SJCRH30 (cell line): ENCODE measurements around the gene IPMK. TPM values are rescaled to one million over a fixed set of nuclear protein-coding genes. Genes with fewer than 3 reads are reported as not detected.
"Not testable (repeated sequence)": the region's sequence is repeated elsewhere in the genome, so short reads cannot be mapped to it uniquely, and the experiment has no call there.

Experiments used
- DNase-seq, 2 experiments: peaks; one replicate each; pipeline ENCODE4 v3.0.0-alpha.2; 2015 to 2020
- H3K27ac ChIP-seq: fragments of 250-450 bp; sonication (Bioruptor Pico); 2 replicates; pipeline ENCODE4 v1.5.1; 2020; ENCODE audit warnings: mild to moderate bottlenecking, moderate library complexity
- H3K27me3 ChIP-seq: fragments of 250-450 bp; sonication (Bioruptor Pico); 2 replicates; pipeline ENCODE4 v1.5.1; 2020; ENCODE audit warnings: mild to moderate bottlenecking, moderate library complexity
- H3K36me3 ChIP-seq: fragments of 250-450 bp; sonication (Bioruptor Pico); 2 replicates; pipeline ENCODE4 v1.5.1; 2020; ENCODE audit warnings: mild to moderate bottlenecking, moderate library complexity
- H3K4me1 ChIP-seq: fragments of 250-450 bp; sonication (Bioruptor Pico); 2 replicates; pipeline ENCODE4 v1.5.1; 2020; ENCODE audit warnings: mild to moderate bottlenecking, moderate library complexity
- H3K4me3 ChIP-seq: fragments of 250-450 bp; sonication (Bioruptor Pico); 2 replicates; pipeline ENCODE4 v1.5.1; 2020; ENCODE audit warnings: mild to moderate bottlenecking, moderate library complexity
- H3K9me3 ChIP-seq: fragments of 250-450 bp; sonication (Bioruptor Pico); replicated peaks from 2 replicates; pipeline ENCODE4 v1.5.1; 2020; ENCODE audit warnings: mild to moderate bottlenecking, moderate library complexity
- total RNA-seq: library from RNA; depleted of rRNA; stranded (reverse); fragments of >200 nt; shearing (Covaris generic); gene quantifications from 2 replicates; pipeline ENCODE4 v1.2.3, GENCODE V29; 2014

The IPMK gene
- total RNA-seq, 1 experiment from 2014 or later: 6.5 TPM

- Histone ChIP-seq H3K36me3 (no peaks in the 10 kb centered on the region), H3K27ac (no peak overlapping the region), H3K4me1 (no peaks in the 10 kb centered on the region), H3K27me3 (no peaks in the 10 kb centered on the region), H3K4me3 (no peak overlapping the region), H3K9me3 (no peaks in the 10 kb centered on the region)
- no peak for DNase-seq
Measured at GRCh38 chr10:58258977-58259692, 8.6 kb downstream of the IPMK start.

GRCh38 chr10:58256013-58256780 lies 11.5 kb downstream of the IPMK start:
- not testable (repeated sequence) for H3K4me1 ChIP-seq, H3K36me3 ChIP-seq, H3K9me3 ChIP-seq, H3K27me3 ChIP-seq, H3K27ac ChIP-seq, H3K4me3 ChIP-seq
- DNase-seq: peak in 1 of 2 experiments; percentile 5

GRCh38 chr10:58254644-58255043 lies 13.1 kb downstream of the IPMK start:
- H3K4me3 ChIP-seq: no peak overlapping the region
- H3K27me3 ChIP-seq: no peaks in the 10 kb centered on the region
- H3K27ac ChIP-seq: no peak overlapping the region
- DNase-seq: no peak
- H3K36me3 ChIP-seq: no peaks in the 10 kb centered on the region
- H3K4me1 ChIP-seq: no peaks in the 10 kb centered on the region
- H3K9me3 ChIP-seq: no peaks in the 10 kb centered on the region

DNA sequence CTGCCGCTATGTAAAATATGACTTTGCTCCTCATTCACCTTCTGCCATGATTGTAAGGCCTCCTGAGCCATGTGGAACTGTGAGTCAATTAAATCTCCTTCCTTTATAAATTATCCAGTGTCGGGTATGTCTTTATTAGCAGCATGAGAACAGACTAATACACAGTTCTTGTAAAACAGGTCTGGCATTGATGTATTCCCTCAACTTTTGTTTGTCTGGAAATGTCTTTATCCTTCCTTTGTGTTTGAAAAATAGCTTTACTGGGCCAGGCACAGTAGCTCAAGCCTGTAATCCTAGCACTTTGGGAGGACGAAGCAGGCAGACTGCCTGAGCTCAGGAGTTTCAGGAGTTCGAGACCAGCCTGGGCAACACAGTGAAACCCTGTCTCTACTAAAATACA lies 14.5 kb downstream of the IPMK start:
- no peaks in the 10 kb centered on the region for H3K9me3 ChIP-seq

DNA sequence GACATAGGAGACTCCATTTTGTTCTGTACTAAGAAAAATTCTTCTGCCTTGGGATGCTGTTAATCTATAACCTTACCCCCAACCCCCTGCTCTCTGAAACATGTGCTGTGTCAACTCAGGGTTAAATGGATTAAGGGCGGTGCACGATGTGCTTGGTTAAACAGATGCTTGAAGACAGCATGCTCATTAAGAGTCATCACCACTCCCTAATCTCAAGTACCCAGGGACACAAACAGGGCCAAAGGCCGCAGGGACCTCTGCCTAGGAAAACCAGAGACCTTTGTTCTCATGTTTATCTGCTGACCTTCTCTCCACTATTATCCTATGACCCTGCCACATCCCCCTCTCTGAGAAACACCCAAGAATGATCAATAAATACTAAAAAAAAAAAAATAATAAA lies 23.0 kb downstream of the IPMK start:
- not testable (repeated sequence) for H3K9me3 ChIP-seq, H3K4me3 ChIP-seq, H3K36me3 ChIP-seq, H3K27me3 ChIP-seq, H3K4me1 ChIP-seq, H3K27ac ChIP-seq, DNase-seq

More for the DNA sequence above, 14.5 kb downstream of the IPMK start:
- Histone ChIP-seq H3K27me3 (no peaks in the 10 kb centered on the region), H3K4me1 (no peaks in the 10 kb centered on the region), H3K4me3 (no peak overlapping the region), H3K36me3 (no peaks in the 10 kb centered on the region), H3K27ac (no peak overlapping the region)
- DNase-seq: no peak

DNA sequence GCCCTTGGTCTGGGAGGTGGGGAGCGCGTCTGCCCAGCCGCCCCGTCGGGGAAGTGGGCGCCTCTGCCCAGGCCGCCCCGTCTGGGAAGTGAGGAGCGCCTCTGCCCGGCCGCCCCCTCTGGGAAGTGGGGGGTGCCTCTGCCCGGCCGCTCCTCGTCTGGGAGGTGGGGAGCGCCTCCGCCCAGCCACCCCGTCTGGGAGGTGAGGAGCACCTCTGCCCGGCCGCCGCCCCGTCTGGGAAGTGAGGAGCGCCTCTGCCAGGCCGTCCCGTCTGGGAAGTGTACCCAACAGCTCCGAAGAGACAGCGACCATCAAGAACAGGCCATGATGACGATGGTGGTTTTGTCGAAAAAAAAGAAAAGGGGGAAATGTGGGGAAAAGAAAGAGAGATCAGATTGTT lies 23.5 kb downstream of the IPMK start:
- H3K36me3 ChIP-seq, H3K27me3 ChIP-seq, H3K9me3 ChIP-seq, H3K4me3 ChIP-seq, DNase-seq, H3K4me1 ChIP-seq, H3K27ac ChIP-seq: not testable (repeated sequence)

GRCh38 chr10:58243801-58244200 lies 23.9 kb downstream of the IPMK start:
- H3K27me3 ChIP-seq, DNase-seq, H3K36me3 ChIP-seq, H3K4me3 ChIP-seq, H3K4me1 ChIP-seq, H3K27ac ChIP-seq, H3K9me3 ChIP-seq: not testable (repeated sequence)

DNA sequence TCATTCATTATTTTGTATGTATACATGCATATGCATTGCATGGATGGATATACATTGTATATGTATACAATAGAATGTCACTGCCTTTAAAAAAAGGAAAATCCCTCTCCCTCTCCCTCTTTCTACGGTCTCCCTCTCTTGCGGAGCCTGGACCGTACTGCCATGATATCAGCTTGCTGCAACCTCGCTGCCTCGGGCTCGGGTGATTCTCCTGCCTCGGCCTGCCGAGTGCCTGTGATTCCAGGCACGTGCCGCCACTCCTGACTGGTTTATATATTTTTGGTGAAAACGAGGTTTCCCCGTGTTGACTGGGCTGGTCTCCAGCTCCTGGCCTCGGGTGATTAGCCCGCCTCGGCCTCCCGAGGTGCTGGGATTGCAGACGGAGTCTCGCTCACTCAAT lies 24.4 kb downstream of the IPMK start:
- no peak for DNase-seq
- Histone ChIP-seq H3K27ac (no peak overlapping the region), H3K36me3 (no peaks in the 10 kb centered on the region), H3K9me3 (no peaks in the 10 kb centered on the region), H3K27me3 (no peaks in the 10 kb centered on the region), H3K4me3 (no peak overlapping the region), H3K4me1 (no peaks in the 10 kb centered on the region)

- DNase-seq: no peak
Measured at GRCh38 chr10:58241346-58241745, 26.3 kb downstream of the IPMK start.

GRCh38 chr10:58240531-58240930 lies 27.2 kb downstream of the IPMK start:
- no peak for DNase-seq
- Histone ChIP-seq H3K27ac (no peak overlapping the region), H3K4me1 (no peaks in the 10 kb centered on the region)

More at GRCh38 chr10:58241346-58241745, 26.3 kb downstream of the IPMK start:
- H3K36me3 ChIP-seq: no peaks in the 10 kb centered on the region
- H3K27ac ChIP-seq: no peak overlapping the region
- H3K4me3 ChIP-seq: no peak overlapping the region
- no peaks in the 10 kb centered on the region for H3K4me1 ChIP-seq
- no peaks in the 10 kb centered on the region for H3K27me3 ChIP-seq
- H3K9me3 ChIP-seq: no peaks in the 10 kb centered on the region

DNA sequence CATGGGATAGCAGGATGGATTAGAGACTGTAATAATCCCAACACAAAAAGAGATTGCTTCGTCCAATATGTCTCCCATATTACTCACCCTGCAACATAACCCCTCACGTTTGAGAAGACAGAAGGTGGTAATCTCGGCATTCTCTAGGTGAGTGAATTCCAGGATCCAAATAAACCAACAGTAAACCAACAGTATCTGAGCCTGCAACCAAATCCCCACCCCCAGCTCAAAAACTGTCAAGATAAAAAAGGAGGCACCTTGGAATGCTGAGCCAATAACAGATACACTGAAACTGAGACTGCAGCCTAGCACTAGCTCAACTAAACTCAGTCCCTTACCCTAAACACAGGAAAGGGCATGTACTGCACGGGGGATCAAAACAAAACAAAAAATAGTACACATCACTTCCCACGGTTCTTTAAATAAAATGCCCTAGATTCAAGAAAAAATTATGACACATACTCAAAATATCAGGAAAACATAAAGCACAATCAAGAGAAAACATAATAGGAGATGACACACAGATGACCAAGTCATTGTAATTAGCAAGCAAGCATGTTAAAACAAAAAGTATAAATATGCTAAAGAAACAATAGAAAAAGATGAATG lies 28.0 kb downstream of the IPMK start:
- DNase-seq: no peak
- Histone ChIP-seq H3K4me1 (no peaks in the 10 kb centered on the region), H3K27ac (no peak overlapping the region)

More at GRCh38 chr10:58240531-58240930, 27.2 kb downstream of the IPMK start:
- Histone ChIP-seq H3K9me3 (no peaks in the 10 kb centered on the region), H3K27me3 (no peaks in the 10 kb centered on the region), H3K36me3 (no peaks in the 10 kb centered on the region), H3K4me3 (no peak overlapping the region)

GRCh38 chr10:58237014-58237834 lies 30.5 kb downstream of the IPMK start:
- H3K9me3 ChIP-seq: no peaks in the 10 kb centered on the region
- no peaks in the 10 kb centered on the region for H3K4me1 ChIP-seq
- no peak overlapping the region for H3K27ac ChIP-seq
- no peak for DNase-seq
- no peak overlapping the region for H3K4me3 ChIP-seq
- no peaks in the 10 kb centered on the region for H3K27me3 ChIP-seq
- H3K36me3 ChIP-seq: no peaks in the 10 kb centered on the region

More for the DNA sequence above, 28.0 kb downstream of the IPMK start:
- Histone ChIP-seq H3K36me3 (no peaks in the 10 kb centered on the region), H3K4me3 (no peak overlapping the region), H3K27me3 (no peaks in the 10 kb centered on the region), H3K9me3 (no peaks in the 10 kb centered on the region)

DNA sequence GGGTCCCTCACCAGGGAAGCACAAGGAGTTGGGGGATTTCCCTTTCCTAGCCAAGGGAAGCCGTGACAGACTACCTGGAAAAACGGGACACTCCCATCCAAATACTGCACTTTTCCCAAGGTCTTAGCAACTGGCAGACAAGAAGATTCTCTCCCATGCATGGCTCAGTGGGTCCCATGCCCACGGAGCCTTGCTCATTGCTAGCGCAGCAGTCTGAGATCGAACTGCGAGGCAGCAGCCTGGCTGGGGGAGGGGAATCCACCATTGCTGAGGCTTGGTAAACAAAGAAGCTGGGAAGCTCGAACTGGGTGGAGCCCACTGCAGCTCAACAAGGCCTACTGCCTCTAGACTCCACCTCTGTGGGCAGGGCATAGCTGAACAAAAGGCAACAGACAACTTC lies 37.8 kb downstream of the IPMK start:
- H3K4me3 ChIP-seq, H3K27ac ChIP-seq, H3K36me3 ChIP-seq, H3K27me3 ChIP-seq, DNase-seq, H3K4me1 ChIP-seq, H3K9me3 ChIP-seq: not testable (repeated sequence)

GRCh38 chr10:58225654-58226053 lies 42.0 kb downstream of the IPMK start:
- Histone ChIP-seq H3K4me3 (no peak overlapping the region), H3K27me3 (no peaks in the 10 kb centered on the region), H3K36me3 (no peaks in the 10 kb centered on the region), H3K9me3 (no peaks in the 10 kb centered on the region), H3K27ac (no peak overlapping the region), H3K4me1 (no peaks in the 10 kb centered on the region)
- DNase-seq: no peak
